Mesothelial cell of epicardium (in vitro differentiated cells): ENCODE data around the gene TRIM45. TPM values are rescaled to one million over a fixed set of nuclear protein-coding genes. Genes with fewer than 3 reads are reported as not detected.
A peak's percentile ranks its signal among the peaks of the same experiment; 100 is the strongest.
"Not testable (repeated sequence)": the region's sequence is repeated elsewhere in the genome, so short reads cannot be mapped to it uniquely, and the experiment has no call there.

ENCODE experiments used
- DNase-seq, 2 experiments: peaks; one replicate each; pipeline ENCODE4 v3.0.0; 2021; ENCODE audit warnings: low spot score in 2 of 2; ENCODE audit not compliant: unreplicated experiment in 2 of 2
- H3K27ac Mint-ChIP-seq: 2 replicates; pipeline ENCODE4 v1.8.0; 2021; ENCODE audit warnings: mixed read lengths
- H3K27me3 Mint-ChIP-seq: 2 replicates; pipeline ENCODE4 v1.8.0; 2021; ENCODE audit warnings: low read depth, mixed read lengths
- H3K36me3 Mint-ChIP-seq: 2 replicates; pipeline ENCODE4 v1.8.0; 2021; ENCODE audit warnings: mixed read lengths
- H3K4me1 Mint-ChIP-seq: 2 replicates; pipeline ENCODE4 v1.8.0; 2021; ENCODE audit warnings: mixed read lengths
- H3K4me3 Mint-ChIP-seq: 2 replicates; pipeline ENCODE4 v1.8.0; 2021; ENCODE audit warnings: mild to moderate bottlenecking, moderate library complexity, mixed read lengths
- H3K9me3 Mint-ChIP-seq: 2 replicates; pipeline ENCODE4 v1.8.0; 2021; ENCODE audit warnings: mixed read lengths
- CTCF ChIP-seq: fragments of 200-600 bp; sonication (generic); IDR thresholded peaks from one replicate; pipeline ENCODE4 v1.5.0; 2021; ENCODE audit warnings: antibody characterized with exemption; ENCODE audit not compliant: unreplicated experiment
- total RNA-seq: library from RNA; stranded (reverse); gene quantifications from 3 replicates; pipeline ENCODE4 v1.2.1, GENCODE V29; 2021

TRIM45 gene
- total RNA-seq, 1 donor from 2014 or later = 40.0 TPM

- Mint-ChIP-seq H3K4me3 (no peak overlapping the region), H3K36me3 (peaks cover 62% of the 10 kb centered on the region), H3K9me3 (no peaks in the 10 kb centered on the region), H3K27me3 (no peaks in the 10 kb centered on the region), H3K27ac (no peak overlapping the region), H3K4me1 (peaks cover 3% of the 10 kb centered on the region)
- DNase-seq = no peak
- no peak for TF ChIP-seq CTCF
Observed at GRCh38 chr1:117105722-117106121, 15.8 kb downstream of the TRIM45 start.

GRCh38 chr1:117104986-117105385 lies 16.6 kb downstream of the TRIM45 start:
- peaks cover 66% of the 10 kb centered on the region for H3K36me3 Mint-ChIP-seq
- DNase-seq = no peak
- H3K4me3 Mint-ChIP-seq = no peak overlapping the region
- no peak for TF ChIP-seq CTCF
- no peaks in the 10 kb centered on the region for H3K27me3 Mint-ChIP-seq
- no peak overlapping the region for H3K27ac Mint-ChIP-seq
- H3K9me3 Mint-ChIP-seq = no peaks in the 10 kb centered on the region
- peaks cover 8% of the 10 kb centered on the region for H3K4me1 Mint-ChIP-seq

- H3K27me3 Mint-ChIP-seq, H3K4me3 Mint-ChIP-seq, DNase-seq, H3K9me3 Mint-ChIP-seq, H3K27ac Mint-ChIP-seq: not testable (repeated sequence)
- Mint-ChIP-seq H3K4me1 (peaks cover 29% of the 10 kb centered on the region), H3K36me3 (peaks cover 35% of the 10 kb centered on the region)
Observed at GRCh38 chr1:117101858-117102257, 19.7 kb downstream of the TRIM45 start.

- H3K4me3 Mint-ChIP-seq = no peak overlapping the region
- no peak for DNase-seq
- no peaks in the 10 kb centered on the region for H3K9me3 Mint-ChIP-seq
- no peak for TF ChIP-seq CTCF
- H3K36me3 Mint-ChIP-seq = peaks cover 31% of the 10 kb centered on the region
- H3K27me3 Mint-ChIP-seq = no peaks in the 10 kb centered on the region
- peaks cover 34% of the 10 kb centered on the region for H3K4me1 Mint-ChIP-seq
- no peak overlapping the region for H3K27ac Mint-ChIP-seq
Observed at GRCh38 chr1:117101334-117101733, 20.2 kb downstream of the TRIM45 start.

GRCh38 chr1:117098287-117098890 lies 23.2 kb downstream of the TRIM45 start:
- H3K27me3 Mint-ChIP-seq = no peaks in the 10 kb centered on the region
- peaks cover 22% of the 10 kb centered on the region for H3K36me3 Mint-ChIP-seq
- H3K4me3 Mint-ChIP-seq = no peak overlapping the region
- no peak for TF ChIP-seq CTCF
- peak overlapping the region; percentile 95 for H3K27ac Mint-ChIP-seq
- peaks cover 54% of the 10 kb centered on the region for H3K4me1 Mint-ChIP-seq
- H3K9me3 Mint-ChIP-seq = no peaks in the 10 kb centered on the region
- no peak for DNase-seq

GRCh38 chr1:117097443-117097842 lies 24.1 kb downstream of the TRIM45 start:
- TF ChIP-seq CTCF = no peak
- H3K4me1 Mint-ChIP-seq = peaks cover 64% of the 10 kb centered on the region
- DNase-seq = no peak
- H3K9me3 Mint-ChIP-seq = no peaks in the 10 kb centered on the region
- peak overlapping the region; percentile 95 for H3K27ac Mint-ChIP-seq
- peaks cover 15% of the 10 kb centered on the region for H3K36me3 Mint-ChIP-seq
- H3K4me3 Mint-ChIP-seq = no peak overlapping the region
- no peaks in the 10 kb centered on the region for H3K27me3 Mint-ChIP-seq
